SJSA1 (cell line): Measurements from ENCODE around the gene CCDC81. TPM values are rescaled to one million over a fixed set of nuclear protein-coding genes. Genes with fewer than 3 reads are reported as not detected.
"Not testable (repeated sequence)": the region's sequence is repeated elsewhere in the genome, so short reads cannot be mapped to it uniquely, and the experiment has no call there.

Experiments
- DNase-seq, 2 experiments: peaks; one replicate each; pipeline ENCODE4 v3.0.0-alpha.2; 2015 to 2020; ENCODE audit warnings: low spot score in 2 of 2, low read depth in 1 of 2
- H3K27ac ChIP-seq: fragments of 250-450 bp; sonication (Bioruptor Pico); 2 replicates; pipeline ENCODE4 v1.5.1; 2020; ENCODE audit warnings: mild to moderate bottlenecking, moderate library complexity
- H3K27me3 ChIP-seq: fragments of 250-450 bp; sonication (Bioruptor Pico); replicated peaks from 2 replicates; pipeline ENCODE4 v1.5.1; 2020; ENCODE audit warnings: mild to moderate bottlenecking, moderate library complexity
- H3K36me3 ChIP-seq: fragments of 250-450 bp; sonication (Bioruptor Pico); 2 replicates; pipeline ENCODE4 v1.5.1; 2020; ENCODE audit warnings: mild to moderate bottlenecking
- H3K4me1 ChIP-seq: fragments of 250-450 bp; sonication (Bioruptor Pico); replicated peaks from 2 replicates; pipeline ENCODE4 v1.6.1; 2021; ENCODE audit warnings: mild to moderate bottlenecking
- H3K4me3 ChIP-seq: fragments of 250-450 bp; sonication (Bioruptor Pico); 2 replicates; pipeline ENCODE4 v1.5.1; 2020; ENCODE audit warnings: mild to moderate bottlenecking
- H3K9me3 ChIP-seq: fragments of 250-450 bp; sonication (Bioruptor Pico); replicated peaks from 2 replicates; pipeline ENCODE4 v1.5.1; 2020; ENCODE audit warnings: mild to moderate bottlenecking
- total RNA-seq: library from RNA; depleted of rRNA; stranded (reverse); fragments of >200 nt; shearing (Covaris generic); gene quantifications from 2 replicates; pipeline ENCODE4 v1.2.3, GENCODE V29; 2014

CCDC81 gene
- total RNA-seq, 1 experiment from 2014 or later = 18.2 TPM

DNA sequence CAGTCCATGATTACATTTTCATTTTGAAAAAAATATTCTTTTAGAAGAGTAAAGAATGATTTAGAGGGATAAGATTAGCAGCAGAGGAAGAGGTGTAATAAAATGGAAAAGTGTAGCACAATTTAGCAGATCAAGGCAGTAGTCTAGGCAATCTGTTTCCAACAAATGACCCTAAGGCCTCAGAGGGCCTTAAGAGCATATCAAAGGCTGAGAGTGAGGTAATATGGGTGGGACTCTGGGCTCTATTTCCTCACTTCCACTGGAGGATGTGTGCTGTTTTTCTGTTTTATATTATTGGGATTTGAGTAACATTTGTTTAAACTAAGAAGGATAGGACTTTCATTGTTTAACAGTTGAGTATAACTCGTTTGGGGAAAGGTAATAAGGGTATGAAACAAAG, 28.8 kb downstream of the CCDC81 start:
- no peak for DNase-seq
- Histone ChIP-seq H3K36me3 (no peaks in the 10 kb centered on the region; the same call in 1 of the 2 replicates), H3K4me1 (no peaks in the 10 kb centered on the region), H3K9me3 (no peaks in the 10 kb centered on the region), H3K27me3 (no peaks in the 10 kb centered on the region), H3K4me3 (no peak overlapping the region), H3K27ac (no peak overlapping the region)

DNA sequence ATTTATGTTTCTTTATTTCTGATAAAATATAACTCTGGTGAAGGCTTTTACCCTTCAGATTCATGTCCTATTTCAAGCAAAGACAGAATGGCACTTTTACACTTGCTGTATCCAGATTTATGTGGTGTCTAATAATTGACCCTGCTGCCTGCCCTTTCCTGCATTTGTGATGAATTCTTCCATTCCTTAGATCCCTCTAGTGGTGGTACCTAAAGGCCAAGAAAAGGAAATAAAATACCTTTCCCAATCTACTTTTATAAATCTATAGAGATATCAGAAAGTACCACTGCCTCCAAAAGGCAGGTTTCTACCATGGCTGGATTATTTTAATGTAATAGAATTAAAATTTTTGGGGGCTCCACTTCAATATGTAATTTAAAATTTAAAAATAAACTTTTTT, 34.2 kb downstream of the CCDC81 start:
- Histone ChIP-seq H3K4me3 (no peak overlapping the region), H3K36me3 (no peaks in the 10 kb centered on the region; the same call in 1 of the 2 replicates), H3K27me3 (no peaks in the 10 kb centered on the region), H3K27ac (no peak overlapping the region), H3K9me3 (no peaks in the 10 kb centered on the region), H3K4me1 (no peaks in the 10 kb centered on the region)
- no peak for DNase-seq

DNA sequence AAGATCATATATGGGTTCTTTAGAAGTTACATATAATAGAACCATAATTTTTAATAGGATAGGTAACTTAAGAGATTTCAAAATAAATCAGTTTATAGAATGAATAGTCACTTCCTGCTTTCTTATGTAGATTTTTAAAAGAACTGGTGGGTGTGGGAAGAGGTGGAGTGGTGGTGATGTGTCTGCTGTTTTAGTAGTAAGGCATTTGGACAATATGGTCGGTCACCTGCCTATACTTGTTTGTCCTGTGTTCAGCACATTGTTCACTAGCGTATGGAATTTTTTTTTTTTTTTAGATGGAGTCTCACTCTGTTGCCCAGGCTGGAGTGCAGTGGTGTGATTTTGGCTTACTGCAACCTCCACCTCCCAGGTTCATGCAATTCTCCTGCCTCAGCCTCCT, 39.3 kb downstream of the CCDC81 start:
- Histone ChIP-seq H3K4me1 (peaks cover 2% of the 10 kb centered on the region), H3K9me3 (no peaks in the 10 kb centered on the region), H3K27ac (no peak overlapping the region), H3K27me3 (no peaks in the 10 kb centered on the region), H3K36me3 (no peaks in the 10 kb centered on the region; the same call in 1 of the 2 replicates), H3K4me3 (no peak overlapping the region)
- DNase-seq = no peak

GRCh38 chr11:86415026-86415425, 40.3 kb downstream of the CCDC81 start:
- DNase-seq = no peak
- no peaks in the 10 kb centered on the region; the same call in 1 of the 2 replicates for H3K36me3 ChIP-seq
- no peak overlapping the region for H3K4me3 ChIP-seq
- H3K9me3 ChIP-seq = no peaks in the 10 kb centered on the region
- no peak overlapping the region for H3K27ac ChIP-seq
- H3K4me1 ChIP-seq = peaks cover 8% of the 10 kb centered on the region
- H3K27me3 ChIP-seq = no peaks in the 10 kb centered on the region

GRCh38 chr11:86416494-86416893, 41.8 kb downstream of the CCDC81 start:
- H3K36me3 ChIP-seq = no peaks in the 10 kb centered on the region; the same call in 1 of the 2 replicates
- H3K27ac ChIP-seq = no peak overlapping the region
- DNase-seq = no peak

GRCh38 chr11:86416951-86417350, 42.3 kb downstream of the CCDC81 start:
- not testable (repeated sequence) for H3K4me1 ChIP-seq, H3K27me3 ChIP-seq, H3K27ac ChIP-seq, H3K4me3 ChIP-seq, H3K36me3 ChIP-seq, H3K9me3 ChIP-seq, DNase-seq

More at GRCh38 chr11:86416494-86416893, 41.8 kb downstream of the CCDC81 start:
- peaks cover 8% of the 10 kb centered on the region for H3K4me1 ChIP-seq
- no peak overlapping the region for H3K4me3 ChIP-seq
- no peaks in the 10 kb centered on the region for H3K9me3 ChIP-seq
- no peaks in the 10 kb centered on the region for H3K27me3 ChIP-seq

- Histone ChIP-seq H3K4me3 (no peak overlapping the region), H3K4me1 (peaks cover 8% of the 10 kb centered on the region), H3K27me3 (no peaks in the 10 kb centered on the region), H3K27ac (no peak overlapping the region), H3K9me3 (no peaks in the 10 kb centered on the region), H3K36me3 (no peaks in the 10 kb centered on the region; the same call in 1 of the 2 replicates)
- DNase-seq = no peak
Measured at GRCh38 chr11:86418106-86418505, 43.4 kb downstream of the CCDC81 start.

GRCh38 chr11:86418513-86418912, 43.8 kb downstream of the CCDC81 start:
- no peak overlapping the region for H3K27ac ChIP-seq
- no peaks in the 10 kb centered on the region; the same call in 1 of the 2 replicates for H3K36me3 ChIP-seq
- no peak overlapping the region for H3K4me3 ChIP-seq
- no peak for DNase-seq
- H3K9me3 ChIP-seq = no peaks in the 10 kb centered on the region
- H3K4me1 ChIP-seq = peaks cover 8% of the 10 kb centered on the region
- H3K27me3 ChIP-seq = no peaks in the 10 kb centered on the region

DNA sequence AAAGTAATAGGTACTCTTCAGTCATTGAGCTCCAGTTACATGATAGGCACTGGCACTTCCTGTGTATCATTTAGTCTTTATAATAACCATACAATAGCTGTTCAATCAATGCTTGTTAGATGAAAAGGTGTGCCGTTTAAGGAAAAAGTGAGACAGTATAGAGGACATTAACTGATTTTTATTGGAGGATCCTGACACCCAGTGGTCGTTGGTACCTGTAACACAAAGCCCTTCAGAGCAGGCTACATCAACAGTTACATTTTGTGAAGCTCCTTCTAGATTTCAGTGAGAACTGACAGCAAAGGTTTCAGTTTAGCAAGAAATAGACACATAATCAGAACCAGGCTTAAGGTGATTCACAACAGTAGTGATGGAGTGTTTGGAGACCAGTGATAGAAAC, 44.2 kb downstream of the CCDC81 start:
- Histone ChIP-seq H3K9me3 (no peaks in the 10 kb centered on the region), H3K27me3 (no peaks in the 10 kb centered on the region), H3K4me1 (peaks cover 8% of the 10 kb centered on the region), H3K36me3 (no peaks in the 10 kb centered on the region; the same call in 1 of the 2 replicates), H3K4me3 (no peak overlapping the region), H3K27ac (peak overlapping the region; percentile 29; the same call in 1 of the 2 replicates)
- DNase-seq = no peak

GRCh38 chr11:86421946-86422345, 47.3 kb downstream of the CCDC81 start:
- Histone ChIP-seq H3K4me1 (peaks cover 8% of the 10 kb centered on the region), H3K27ac (no peak overlapping the region), H3K4me3 (no peak overlapping the region), H3K36me3 (no peaks in the 10 kb centered on the region; the same call in 1 of the 2 replicates), H3K27me3 (no peaks in the 10 kb centered on the region), H3K9me3 (no peaks in the 10 kb centered on the region)
- DNase-seq = no peak

DNA sequence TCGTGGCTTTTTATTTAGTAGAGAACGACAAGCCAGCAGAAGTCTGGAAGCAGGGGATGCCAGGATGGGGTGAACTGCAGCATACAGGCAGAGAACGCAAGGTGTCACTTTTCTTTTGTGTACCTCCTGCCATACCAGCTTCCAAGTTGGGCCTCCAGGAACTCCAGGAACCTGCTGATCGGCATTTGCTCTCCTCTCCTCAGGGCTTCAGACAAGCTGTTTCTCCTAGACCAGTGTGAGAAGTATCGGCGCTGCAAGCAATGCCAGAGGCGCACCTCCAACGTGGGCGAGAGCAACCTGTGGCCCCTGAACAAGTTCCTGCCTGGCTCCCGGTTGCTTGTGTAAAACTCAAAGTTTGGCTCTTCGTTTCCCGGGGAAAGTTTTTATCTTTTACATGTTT, 47.7 kb downstream of the CCDC81 start:
- Histone ChIP-seq H3K4me1 (peaks cover 8% of the 10 kb centered on the region), H3K27ac (no peak overlapping the region), H3K9me3 (no peaks in the 10 kb centered on the region), H3K4me3 (no peak overlapping the region), H3K27me3 (no peaks in the 10 kb centered on the region), H3K36me3 (no peaks in the 10 kb centered on the region; the same call in 1 of the 2 replicates)
- DNase-seq = no peak

GRCh38 chr11:86423488-86423887, 48.8 kb downstream of the CCDC81 start:
- not testable (repeated sequence) for DNase-seq, H3K27me3 ChIP-seq, H3K27ac ChIP-seq, H3K36me3 ChIP-seq, H3K4me1 ChIP-seq, H3K4me3 ChIP-seq, H3K9me3 ChIP-seq

GRCh38 chr11:86427441-86427840, 52.8 kb downstream of the CCDC81 start:
- Histone ChIP-seq H3K9me3 (no peaks in the 10 kb centered on the region), H3K4me1 (no peaks in the 10 kb centered on the region), H3K27me3 (no peaks in the 10 kb centered on the region), H3K27ac (no peak overlapping the region), H3K36me3 (no peaks in the 10 kb centered on the region), H3K4me3 (no peak overlapping the region)
- no peak for DNase-seq

- Histone ChIP-seq H3K27ac (no peak overlapping the region), H3K9me3 (no peaks in the 10 kb centered on the region), H3K27me3 (no peaks in the 10 kb centered on the region), H3K4me1 (no peaks in the 10 kb centered on the region), H3K4me3 (no peak overlapping the region), H3K36me3 (no peaks in the 10 kb centered on the region)
- DNase-seq = no peak
Measured at GRCh38 chr11:86431258-86431657, 56.6 kb downstream of the CCDC81 start.
